Parathyroid adenoma (tissue), 2 donors: ENCODE results near the gene TBC1D26.

Experiments
- H2AFZ ChIP-seq: fragments of 300-600 bp; sonication (generic); one replicate; pipeline ENCODE4 v1.7.0; 2017; ENCODE audit warnings: antibody characterized with exemption, mild to moderate bottlenecking
- H3K27ac ChIP-seq: fragments of 300-600 bp; sonication (generic); one replicate; pipeline ENCODE4 v1.7.0; 2017
- H3K27me3 ChIP-seq: fragments of 300-600 bp; sonication (generic); one replicate; pipeline ENCODE4 v1.7.0; 2017; ENCODE audit warnings: low read length; ENCODE audit not compliant: control insufficient read depth, insufficient read depth
- H3K36me3 ChIP-seq: fragments of 300-600 bp; sonication (generic); one replicate; pipeline ENCODE4 v1.7.0; 2017; ENCODE audit warnings: low read length; ENCODE audit not compliant: control insufficient read depth, insufficient read depth
- H3K4me1 ChIP-seq: fragments of 300-600 bp; sonication (generic); one replicate; pipeline ENCODE4 v1.7.0; 2017; ENCODE audit warnings: control low read depth
- H3K4me2 ChIP-seq: fragments of 300-600 bp; sonication (generic); one replicate; pipeline ENCODE4 v1.7.0; 2017; ENCODE audit warnings: low read length
- H3K4me3 ChIP-seq: fragments of 300-600 bp; sonication (generic); one replicate; pipeline ENCODE4 v1.7.0; 2017; ENCODE audit warnings: low read depth, low read length
- H3K79me2 ChIP-seq: fragments of 300-600 bp; sonication (generic); one replicate; pipeline ENCODE4 v1.7.0; 2017; ENCODE audit warnings: control low read depth
- H3K9ac ChIP-seq: fragments of 300-600 bp; sonication (generic); one replicate; pipeline ENCODE4 v1.7.0; 2017; ENCODE audit warnings: mild to moderate bottlenecking
- H3K9me3 ChIP-seq: fragments of 300-600 bp; sonication (generic); one replicate; pipeline ENCODE4 v1.7.0; 2017; ENCODE audit warnings: low read length; ENCODE audit not compliant: control insufficient read depth
- CTCF ChIP-seq: fragments of 300-600 bp; sonication (generic); IDR thresholded peaks from one replicate; pipeline ENCODE4 v1.7.0; 2017; ENCODE audit warnings: antibody characterized with exemption, mild to moderate bottlenecking
- donor health status: primary hyperparathyroidism.

TBC1D26 gene

GRCh38 chr17:15740570-15741120 lies 8.6 kb downstream of the TBC1D26 start:
- Histone ChIP-seq H3K4me1 (no peaks in the 10 kb centered on the region), H3K27ac (no peak overlapping the region), H3K36me3 (no peaks in the 10 kb centered on the region), H2AFZ (no peak overlapping the region), H3K27me3 (no peaks in the 10 kb centered on the region), H3K4me2 (no peak overlapping the region), H3K4me3 (no peak overlapping the region), H3K9ac (no peak overlapping the region), H3K79me2 (no peaks in the 10 kb centered on the region), H3K9me3 (no peaks in the 10 kb centered on the region)
- no peak for TF ChIP-seq CTCF

- no peaks in the 10 kb centered on the region for H3K79me2 ChIP-seq
- no peaks in the 10 kb centered on the region for H3K9me3 ChIP-seq
- H3K4me3 ChIP-seq = no peak overlapping the region
- H3K9ac ChIP-seq = no peak overlapping the region
- H3K4me1 ChIP-seq = no peaks in the 10 kb centered on the region
- H3K27ac ChIP-seq = no peak overlapping the region
- no peaks in the 10 kb centered on the region for H3K36me3 ChIP-seq
- TF ChIP-seq CTCF = no peak
- H3K4me2 ChIP-seq = no peak overlapping the region
- no peaks in the 10 kb centered on the region for H3K27me3 ChIP-seq
- H2AFZ ChIP-seq = no peak overlapping the region
Observed at GRCh38 chr17:15741624-15742023, 9.5 kb downstream of the TBC1D26 start.

GRCh38 chr17:15742051-15742795 lies 10.1 kb downstream of the TBC1D26 start:
- H3K4me3 ChIP-seq = no peak overlapping the region
- H3K4me2 ChIP-seq = no peak overlapping the region
- no peaks in the 10 kb centered on the region for H3K9me3 ChIP-seq
- H3K79me2 ChIP-seq = no peaks in the 10 kb centered on the region
- no peaks in the 10 kb centered on the region for H3K36me3 ChIP-seq
- no peaks in the 10 kb centered on the region for H3K4me1 ChIP-seq
- TF ChIP-seq CTCF = no peak
- no peak overlapping the region for H3K9ac ChIP-seq
- H2AFZ ChIP-seq = no peak overlapping the region
- H3K27me3 ChIP-seq = no peaks in the 10 kb centered on the region
- H3K27ac ChIP-seq = no peak overlapping the region

GRCh38 chr17:15742921-15743320 lies 10.8 kb downstream of the TBC1D26 start:
- Histone ChIP-seq H3K36me3 (no peaks in the 10 kb centered on the region), H3K4me3 (no peak overlapping the region), H3K27ac (no peak overlapping the region), H3K4me1 (no peaks in the 10 kb centered on the region), H2AFZ (no peak overlapping the region), H3K27me3 (no peaks in the 10 kb centered on the region), H3K79me2 (no peaks in the 10 kb centered on the region), H3K9me3 (no peaks in the 10 kb centered on the region), H3K4me2 (no peak overlapping the region), H3K9ac (no peak overlapping the region)
- no peak for TF ChIP-seq CTCF
